Neural cell (in vitro differentiated cells): ENCODE results near the gene PLD6. TPM values are rescaled to one million over a fixed set of nuclear protein-coding genes. Genes with fewer than 3 reads are reported as not detected.

Experiments
- H2AFZ ChIP-seq: fragments of 200-600, 300-800 bp; sonication (generic), shearing (Covaris generic); 2 replicates; pipeline ENCODE4 v1.6.0; 2014; ENCODE audit warnings: low read depth, mild to moderate bottlenecking, antibody characterized with exemption, low read length, moderate library complexity
- H3F3A ChIP-seq: fragments of 200-600 bp; shearing (Covaris generic); 2 replicates; pipeline ENCODE4 v1.6.1; 2016; ENCODE audit warnings: mild to moderate bottlenecking, moderate library complexity, mixed read lengths, antibody characterized with exemption, low read length; ENCODE audit not compliant: insufficient read depth, poor library complexity, severe bottlenecking
- H3K27ac ChIP-seq: fragments of 200-600, 300-800 bp; sonication (generic), shearing (Covaris generic); 2 replicates; pipeline ENCODE4 v1.5.1; 2014; ENCODE audit warnings: mild to moderate bottlenecking, low read length, moderate library complexity
- H3K27me3 ChIP-seq: fragments of 300-800, 200-600 bp; sonication (generic), shearing (Covaris generic); 2 replicates; pipeline ENCODE4 v1.6.0; 2014; ENCODE audit warnings: mild to moderate bottlenecking, low read depth, low read length, moderate library complexity; ENCODE audit not compliant: insufficient read depth
- H3K36me3 ChIP-seq: fragments of 300-800, 200-600 bp; sonication (generic), shearing (Covaris generic); 2 replicates; pipeline ENCODE4 v1.5.1; 2014; ENCODE audit warnings: mild to moderate bottlenecking, antibody characterized with exemption, low read length, moderate library complexity; ENCODE audit not compliant: insufficient read depth
- H3K4me2 ChIP-seq: fragments of 300-800, 200-600 bp; sonication (generic), shearing (Covaris generic); 2 replicates; pipeline ENCODE4 v1.6.0; 2014; ENCODE audit warnings: mild to moderate bottlenecking, low read length
- H3K4me3 ChIP-seq: fragments of 300-800, 200-600 bp; sonication (generic), shearing (Covaris generic); 2 replicates; pipeline ENCODE4 v1.5.1; 2014; ENCODE audit warnings: mild to moderate bottlenecking, low read length, moderate library complexity
- H3K79me2 ChIP-seq: fragments of 200-600 bp; shearing (Covaris generic); replicated peaks from 2 replicates; pipeline ENCODE4 v1.6.0; 2014; ENCODE audit warnings: mild to moderate bottlenecking, low read length, moderate library complexity; ENCODE audit not compliant: insufficient read depth
- H3K9ac ChIP-seq: fragments of 300-800, 200-600 bp; sonication (generic), shearing (Covaris generic); 2 replicates; pipeline ENCODE4 v1.6.1; 2016; ENCODE audit warnings: mild to moderate bottlenecking, low read length, mixed read lengths
- H3K9me2 ChIP-seq: fragments of 200-600 bp; shearing (Covaris generic); 2 replicates; pipeline ENCODE4 v1.6.1; 2016; ENCODE audit warnings: mild to moderate bottlenecking, low read length, mixed read lengths; ENCODE audit not compliant: insufficient read depth
- H3K9me3 ChIP-seq: fragments of 200-600, 300-800 bp; sonication (generic), shearing (Covaris generic); 2 replicates; pipeline ENCODE4 v1.6.1; 2016; ENCODE audit warnings: mild to moderate bottlenecking, mixed run types, low read length, moderate library complexity, mixed read lengths
- H4K20me1 ChIP-seq: fragments of 200-600 bp; shearing (Covaris generic); 2 replicates; pipeline ENCODE4 v1.6.1; 2016; ENCODE audit warnings: mild to moderate bottlenecking, mixed run types; ENCODE audit not compliant: insufficient read depth
- EP300 ChIP-seq: fragments of 450-650 bp; conservative IDR thresholded peaks from 2 replicates; pipeline ENCODE4 v1.6.1; 2014; ENCODE audit warnings: antibody characterized with exemption, mild to moderate bottlenecking, moderate library complexity; ENCODE audit not compliant: poor library complexity, severe bottlenecking
- EZH2 ChIP-seq: fragments of 200-600, 300-800 bp; shearing (Covaris generic), sonication (generic); IDR thresholded peaks from 2 replicates; pipeline ENCODE4 v1.6.1; 2014; ENCODE audit warnings: antibody characterized with exemption, low read length, borderline replicate concordance, mild to moderate bottlenecking; ENCODE audit not compliant: insufficient read depth, poor library complexity, severe bottlenecking
- MXI1 ChIP-seq: fragments of 450-650 bp; conservative IDR thresholded peaks from 2 replicates; pipeline ENCODE4 v1.6.1; 2014; ENCODE audit warnings: antibody characterized with exemption, mild to moderate bottlenecking; ENCODE audit not compliant: poor library complexity, severe bottlenecking
- POLR2AphosphoS5 ChIP-seq: IDR thresholded peaks from 2 replicates; pipeline ENCODE4 v1.6.1; 2012
- RAD21 ChIP-seq: fragments of 450-650 bp; conservative IDR thresholded peaks from 2 replicates; pipeline ENCODE4 v1.6.1; 2014; ENCODE audit warnings: antibody characterized with exemption, mild to moderate bottlenecking, moderate library complexity
- SMC3 ChIP-seq: fragments of 450-650 bp; conservative IDR thresholded peaks from 2 replicates; pipeline ENCODE4 v1.6.1; 2014; ENCODE audit warnings: antibody characterized with exemption, mild to moderate bottlenecking, moderate library complexity; ENCODE audit not compliant: poor library complexity
- TAF1 ChIP-seq: IDR thresholded peaks from 2 replicates; pipeline ENCODE4 v1.6.1; 2012; ENCODE audit warnings: low read depth
- polyA plus RNA-seq: library from polyadenylated mRNA; depleted of rRNA; stranded (reverse); fragments of >200 nt; gene quantifications from 2 replicates; pipeline ENCODE4 v1.2.3, GENCODE V29; 2014
- TF ChIP-seq, protein P1 (sequence below): fragments of 450-650 bp; IDR thresholded peaks from 2 replicates; pipeline ENCODE4 v1.5.1; 2014; ENCODE audit warnings: antibody characterized with exemption, mild to moderate bottlenecking, moderate library complexity; ENCODE audit not compliant: poor library complexity, severe bottlenecking
- TF ChIP-seq, protein P2 (sequence below): IDR thresholded peaks from 2 replicates; pipeline ENCODE4 v1.6.1; 2012; ENCODE audit warnings: borderline replicate concordance

The PLD6 gene
- polyA plus RNA-seq, 1 donor from 2014 or later: 2.0 TPM

DNA sequence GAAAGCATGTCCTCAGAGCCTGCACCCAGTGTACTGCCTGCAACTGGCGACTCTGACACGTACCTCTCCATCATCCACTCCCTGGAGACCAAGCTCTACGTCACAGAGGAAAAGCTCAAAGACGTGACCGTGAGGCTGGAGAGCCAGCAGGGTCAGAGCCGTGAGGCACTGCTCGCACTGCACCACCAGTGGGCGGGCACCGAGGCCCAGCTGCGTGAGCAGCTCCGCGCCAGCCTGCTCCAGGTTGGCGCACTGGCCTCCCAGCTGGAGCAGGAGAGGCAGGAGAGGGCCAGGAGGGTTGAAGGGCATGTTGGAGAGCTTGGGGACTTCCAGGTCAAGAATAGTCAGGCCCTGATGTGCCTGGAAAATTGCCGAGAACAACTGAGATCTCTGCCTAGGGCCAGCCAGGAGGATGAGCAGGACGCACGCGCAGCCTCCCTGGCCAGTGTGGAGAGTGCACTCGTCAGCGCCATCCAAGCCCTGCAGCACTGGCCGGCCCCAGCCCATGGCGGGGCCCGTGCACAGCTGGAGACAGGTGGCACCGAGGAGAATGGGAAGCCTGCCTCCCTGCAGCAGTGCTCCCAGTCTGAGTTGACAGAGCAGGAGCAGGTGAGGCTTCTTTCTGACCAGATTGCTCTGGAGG is 40.3 kb downstream of the PLD6 start:
- Histone ChIP-seq H3K79me2 (no peaks in the 10 kb centered on the region), H2AFZ (no peak overlapping the region), H3K4me3 (no peak overlapping the region), H4K20me1 (no peaks in the 10 kb centered on the region), H3K9me2 (no peaks in the 10 kb centered on the region), H3K4me2 (no peak overlapping the region), H3K27ac (no peak overlapping the region), H3K9ac (no peak overlapping the region), H3F3A (no peaks in the 10 kb centered on the region), H3K9me3 (no peaks in the 10 kb centered on the region), H3K36me3 (no peaks in the 10 kb centered on the region), H3K27me3 (no peaks in the 10 kb centered on the region)
- TF ChIP-seq POLR2AphosphoS5 (no peak), SMC3 (no peak), TAF1 (no peak), EP300 (no peak), EZH2 (no peak), MXI1 (no peak), RAD21 (no peak)
- TF ChIP-seq, protein P1, sequence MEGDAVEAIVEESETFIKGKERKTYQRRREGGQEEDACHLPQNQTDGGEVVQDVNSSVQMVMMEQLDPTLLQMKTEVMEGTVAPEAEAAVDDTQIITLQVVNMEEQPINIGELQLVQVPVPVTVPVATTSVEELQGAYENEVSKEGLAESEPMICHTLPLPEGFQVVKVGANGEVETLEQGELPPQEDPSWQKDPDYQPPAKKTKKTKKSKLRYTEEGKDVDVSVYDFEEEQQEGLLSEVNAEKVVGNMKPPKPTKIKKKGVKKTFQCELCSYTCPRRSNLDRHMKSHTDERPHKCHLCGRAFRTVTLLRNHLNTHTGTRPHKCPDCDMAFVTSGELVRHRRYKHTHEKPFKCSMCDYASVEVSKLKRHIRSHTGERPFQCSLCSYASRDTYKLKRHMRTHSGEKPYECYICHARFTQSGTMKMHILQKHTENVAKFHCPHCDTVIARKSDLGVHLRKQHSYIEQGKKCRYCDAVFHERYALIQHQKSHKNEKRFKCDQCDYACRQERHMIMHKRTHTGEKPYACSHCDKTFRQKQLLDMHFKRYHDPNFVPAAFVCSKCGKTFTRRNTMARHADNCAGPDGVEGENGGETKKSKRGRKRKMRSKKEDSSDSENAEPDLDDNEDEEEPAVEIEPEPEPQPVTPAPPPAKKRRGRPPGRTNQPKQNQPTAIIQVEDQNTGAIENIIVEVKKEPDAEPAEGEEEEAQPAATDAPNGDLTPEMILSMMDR: no peak
- TF ChIP-seq, protein P2, sequence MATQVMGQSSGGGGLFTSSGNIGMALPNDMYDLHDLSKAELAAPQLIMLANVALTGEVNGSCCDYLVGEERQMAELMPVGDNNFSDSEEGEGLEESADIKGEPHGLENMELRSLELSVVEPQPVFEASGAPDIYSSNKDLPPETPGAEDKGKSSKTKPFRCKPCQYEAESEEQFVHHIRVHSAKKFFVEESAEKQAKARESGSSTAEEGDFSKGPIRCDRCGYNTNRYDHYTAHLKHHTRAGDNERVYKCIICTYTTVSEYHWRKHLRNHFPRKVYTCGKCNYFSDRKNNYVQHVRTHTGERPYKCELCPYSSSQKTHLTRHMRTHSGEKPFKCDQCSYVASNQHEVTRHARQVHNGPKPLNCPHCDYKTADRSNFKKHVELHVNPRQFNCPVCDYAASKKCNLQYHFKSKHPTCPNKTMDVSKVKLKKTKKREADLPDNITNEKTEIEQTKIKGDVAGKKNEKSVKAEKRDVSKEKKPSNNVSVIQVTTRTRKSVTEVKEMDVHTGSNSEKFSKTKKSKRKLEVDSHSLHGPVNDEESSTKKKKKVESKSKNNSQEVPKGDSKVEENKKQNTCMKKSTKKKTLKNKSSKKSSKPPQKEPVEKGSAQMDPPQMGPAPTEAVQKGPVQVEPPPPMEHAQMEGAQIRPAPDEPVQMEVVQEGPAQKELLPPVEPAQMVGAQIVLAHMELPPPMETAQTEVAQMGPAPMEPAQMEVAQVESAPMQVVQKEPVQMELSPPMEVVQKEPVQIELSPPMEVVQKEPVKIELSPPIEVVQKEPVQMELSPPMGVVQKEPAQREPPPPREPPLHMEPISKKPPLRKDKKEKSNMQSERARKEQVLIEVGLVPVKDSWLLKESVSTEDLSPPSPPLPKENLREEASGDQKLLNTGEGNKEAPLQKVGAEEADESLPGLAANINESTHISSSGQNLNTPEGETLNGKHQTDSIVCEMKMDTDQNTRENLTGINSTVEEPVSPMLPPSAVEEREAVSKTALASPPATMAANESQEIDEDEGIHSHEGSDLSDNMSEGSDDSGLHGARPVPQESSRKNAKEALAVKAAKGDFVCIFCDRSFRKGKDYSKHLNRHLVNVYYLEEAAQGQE: no peak

DNA sequence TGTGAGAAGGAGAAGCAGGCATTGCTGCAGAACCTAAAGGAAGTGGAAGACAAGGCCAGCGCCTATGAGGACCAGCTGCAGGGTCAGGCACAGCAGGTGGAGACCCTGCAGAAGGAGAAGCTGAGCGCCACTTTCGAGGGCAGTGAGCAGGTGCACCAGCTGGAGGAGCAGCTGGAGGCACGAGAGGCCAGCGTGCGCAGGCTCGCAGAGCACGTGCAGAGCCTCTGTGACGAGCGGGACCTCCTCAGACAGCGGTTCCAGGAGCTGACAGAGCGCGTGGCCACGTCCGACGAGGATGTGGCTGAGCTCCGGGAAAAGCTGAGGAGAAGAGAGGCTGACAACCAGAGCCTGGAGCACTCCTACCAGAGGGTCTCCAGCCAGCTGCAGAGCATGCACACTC is 41.5 kb downstream of the PLD6 start:
- H4K20me1 ChIP-seq: no peaks in the 10 kb centered on the region
- TF ChIP-seq SMC3 (no peak), TAF1 (no peak)
- H3F3A ChIP-seq: no peaks in the 10 kb centered on the region
- H3K36me3 ChIP-seq: no peaks in the 10 kb centered on the region
- H3K27me3 ChIP-seq: no peaks in the 10 kb centered on the region
- no peak overlapping the region for H3K9ac ChIP-seq
- no peak overlapping the region for H2AFZ ChIP-seq
- H3K9me3 ChIP-seq: no peaks in the 10 kb centered on the region
- H3K79me2 ChIP-seq: no peaks in the 10 kb centered on the region
- no peak overlapping the region for H3K27ac ChIP-seq
- no peaks in the 10 kb centered on the region for H3K9me2 ChIP-seq
- no peak overlapping the region for H3K4me2 ChIP-seq
- H3K4me3 ChIP-seq: no peak overlapping the region
